Measurements from ENCODE around the gene OR2A25.

GRCh38 chr7:144032516-144032915 lies 37.1 kb upstream of the OR2A25 start:
- TF ChIP-seq CTCF (conservative IDR thresholded peaks at IDR 0.05; ENCODE audit: low read length) (no peak), EZH2phosphoT487 (IDR thresholded peaks at IDR 0.05; ENCODE audit: borderline replicate concordance, low read depth, low read length) (no peak)

Measured in OCI-LY7 (cell line).